CD14-positive monocyte (primary cell): ENCODE data around the gene MARCHF9. TPM values are rescaled to one million over a fixed set of nuclear protein-coding genes. Genes with fewer than 3 reads are reported as not detected.
"Not testable (repeated sequence)": the region's sequence is repeated elsewhere in the genome, so short reads cannot be mapped to it uniquely, and the experiment has no call there.

Source experiments
- DNase-seq, 3 donors: peaks; one replicate each; pipeline ENCODE4 v3.0.0-alpha.2; 2011 to 2022
- H2AFZ ChIP-seq: 2 replicates; pipeline ENCODE4 v1.6.0; 2012; ENCODE audit warnings: mild to moderate bottlenecking, low read depth, low read length, inconsistent platforms; ENCODE audit not compliant: insufficient read depth, poor library complexity, severe bottlenecking
- H3K27ac ChIP-seq, 2 donors: 1 replicate in 1 of 2; 2 replicates in 1 of 2; pipeline ENCODE4 v1.5.1; 2012 to 2013; ENCODE audit warnings: low read length in 2 of 2, control low read depth in 1 of 2, inconsistent platforms in 1 of 2, low read depth in 1 of 2, mild to moderate bottlenecking in 1 of 2
- H3K27me3 ChIP-seq, 2 donors: one replicate each; pipeline versions ENCODE4 v1.6.0 to v1.6.1; 2011 to 2013; ENCODE audit warnings: low read length in 2 of 2; ENCODE audit not compliant: control insufficient read depth in 2 of 2, insufficient read depth in 2 of 2
- H3K36me3 ChIP-seq, 2 donors: replicated peaks in 1 of 2; 1 replicate in 1 of 2; 2 replicates in 1 of 2; pipeline versions ENCODE4 v1.5.1 to v1.6.1; 2012 to 2013; ENCODE audit warnings: low read length in 2 of 2, control low read depth in 1 of 2, inconsistent platforms in 1 of 2, mild to moderate bottlenecking in 1 of 2; ENCODE audit not compliant: insufficient read depth in 2 of 2, control insufficient read depth in 1 of 2
- H3K4me1 ChIP-seq, 2 donors: 1 replicate in 1 of 2; 2 replicates in 1 of 2; pipeline versions ENCODE4 v1.5.1 to v1.6.1; 2012 to 2013; ENCODE audit warnings: low read length in 2 of 2, control low read depth in 1 of 2, inconsistent platforms in 1 of 2, mild to moderate bottlenecking in 1 of 2, moderate library complexity in 1 of 2; ENCODE audit not compliant: insufficient read depth in 2 of 2, control insufficient read depth in 1 of 2
- H3K4me2 ChIP-seq: replicated peaks from 2 replicates; pipeline ENCODE3; 2012; ENCODE audit warnings: low read length, moderate library complexity, mild to moderate bottlenecking; ENCODE audit not compliant: poor library complexity, severe bottlenecking; ENCODE audit errors: extremely low read depth
- H3K4me3 ChIP-seq, 3 experiments: fragments of 200-600 bp in 1 of 3; sonication (generic) in 1 of 3; replicated peaks in 1 of 3; 1 replicate in 2 of 3; 2 replicates in 1 of 3; pipeline ENCODE4 v1.5.1; 2011 to 2013; ENCODE audit warnings: low read length in 3 of 3, mild to moderate bottlenecking in 3 of 3, control low read depth in 2 of 3, low read depth in 2 of 3, inconsistent platforms in 1 of 3, moderate library complexity in 1 of 3
- H3K79me2 ChIP-seq: 2 replicates; pipeline ENCODE4 v1.6.0; 2012; ENCODE audit warnings: mild to moderate bottlenecking, control low read depth, inconsistent platforms, low read length, moderate library complexity; ENCODE audit not compliant: insufficient read depth
- H3K9ac ChIP-seq: 2 replicates; pipeline ENCODE4 v1.6.0; 2017; ENCODE audit warnings: low read length, mild to moderate bottlenecking; ENCODE audit not compliant: insufficient read depth, poor library complexity, severe bottlenecking
- H3K9me3 ChIP-seq, 2 donors: replicated peaks in 1 of 2; 1 replicate in 1 of 2; 2 replicates in 1 of 2; pipeline versions ENCODE4 v1.5.1 to v1.6.1; 2012 to 2013; ENCODE audit warnings: low read length in 2 of 2, control low read depth in 1 of 2; ENCODE audit not compliant: control insufficient read depth in 1 of 2, insufficient read depth in 1 of 2
- H4K20me1 ChIP-seq: 2 replicates; pipeline ENCODE4 v1.6.0; 2012; ENCODE audit warnings: mild to moderate bottlenecking, low read length, control low read depth, moderate library complexity; ENCODE audit not compliant: insufficient read depth
- H3K27ac Mint-ChIP-seq, 7 donors: one replicate each; pipeline ENCODE4 v1.8.0; 2020; ENCODE audit warnings: mild to moderate bottlenecking in 7 of 7, mixed read lengths in 7 of 7, moderate library complexity in 6 of 7, inconsistent platforms in 2 of 7
- H3K27me3 Mint-ChIP-seq, 3 donors: one replicate each; pipeline ENCODE4 v1.8.0; 2021 to 2022; ENCODE audit warnings: low read depth in 3 of 3, mild to moderate bottlenecking in 3 of 3, mixed read lengths in 3 of 3, moderate library complexity in 3 of 3, inconsistent platforms in 1 of 3
- H3K36me3 Mint-ChIP-seq, 2 donors: one replicate each; pipeline ENCODE4 v1.8.0; 2020; ENCODE audit warnings: mixed read lengths in 2 of 2, inconsistent platforms in 1 of 2, mild to moderate bottlenecking in 1 of 2
- H3K4me1 Mint-ChIP-seq: one replicate; pipeline ENCODE4 v1.8.0; 2020; ENCODE audit warnings: mild to moderate bottlenecking, mixed read lengths
- H3K4me3 Mint-ChIP-seq, 2 donors: one replicate each; pipeline ENCODE4 v1.8.0; 2020; ENCODE audit warnings: mild to moderate bottlenecking in 2 of 2, mixed read lengths in 2 of 2, moderate library complexity in 1 of 2
- H3K9me3 Mint-ChIP-seq, 7 donors: one replicate each; pipeline ENCODE4 v1.8.0; 2020 to 2022; ENCODE audit warnings: mixed read lengths in 7 of 7, mild to moderate bottlenecking in 6 of 7, moderate library complexity in 6 of 7, inconsistent platforms in 2 of 7
- WGBS: methylation state at CpG from one replicate; pipeline ENCODE4 v1.1.5; 2013; ENCODE audit warnings: missing lambda C conversion rate; ENCODE audit not compliant: insufficient coverage; 5-methylcytosine and 5-hydroxymethylcytosine counted together
- intact Hi-C, 2 donors: fragments of 100-400 bp; cut with micrococcal nuclease; formaldehyde crosslinking; loops; one replicate each; pipeline versions ENCODE4 v1.15.0 to v1.15.1; 2023
- polyA plus RNA-seq, 3 donors: library from polyadenylated mRNA; depleted of rRNA in 1 of 3; unstranded in 2 of 3; stranded (reverse) in 1 of 3; fragments of 300-500 nt in 2 of 3; fragments of >200 nt in 1 of 3; fragmentation: Illumina TruSeq in 2 of 3; gene quantifications; 1 replicate in 2 of 3; 2 replicates in 1 of 3; pipeline ENCODE4 v1.2.3, GENCODE V29; 2012 to 2021
- TF ChIP-seq, protein P1 (sequence below): fragments of 200-600 bp; IDR thresholded peaks from one replicate; pipeline ENCODE4 v1.8.0; 2022; ENCODE audit warnings: antibody characterized with exemption, mild to moderate bottlenecking

The MARCHF9 gene
- polyA plus RNA-seq, 3 donors, result 0.14 to 9.5 (median 0.23) TPM

DNA sequence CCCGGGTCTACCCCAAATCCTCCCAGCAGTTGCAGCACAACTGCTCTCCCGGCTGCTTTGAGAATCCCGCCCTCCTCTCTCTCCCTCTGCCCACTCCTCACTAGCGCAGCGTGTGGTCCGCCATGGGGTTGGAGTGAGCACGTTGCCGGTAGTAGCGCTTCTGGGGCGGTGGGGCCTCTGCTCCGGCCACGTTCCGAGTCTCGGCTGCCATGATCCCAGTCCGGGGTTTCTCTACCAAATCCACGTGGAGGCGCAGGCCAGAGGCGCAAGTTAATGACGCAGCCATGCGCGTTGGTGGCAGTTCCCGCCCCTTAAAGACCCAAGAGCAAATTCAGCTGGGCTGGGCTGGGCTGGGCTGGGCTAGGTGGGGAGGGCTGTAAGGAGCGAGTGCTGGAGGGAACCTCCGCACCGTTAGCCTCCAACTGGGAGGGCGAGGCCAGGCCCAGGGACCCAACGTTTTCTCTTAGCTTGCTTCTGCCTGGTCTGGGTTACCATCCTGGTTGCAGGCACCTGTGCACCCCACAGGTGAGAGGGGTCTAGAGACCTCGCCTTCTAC, 17.0 kb downstream of the MARCHF9 start, which contains the start of gene METTL1:
Gene METTL1 (minus strand): TSS at position 233 of the 556 bp plus-strand sequence. CDS start 22 bp downstream, at position 211.
- intact Hi-C loops, result loop anchor here in 1 of 2 donors (5.0 kb wide), 1 partner anchor 75 kb away; the partner anchor contains the start of gene CTDSP2
- Histone ChIP-seq H3K9ac (peak within 1 kb of the TSS; percentile 69), H3K9me3 (peaks cover 0 to 6% of the 10 kb centered on the region in 2 donors), H3K4me2 (peak within 1 kb of the TSS; percentile 97), H4K20me1 (no peaks in the 10 kb centered on the region), H3K4me1 (peaks cover 38 to 44% of the 10 kb centered on the region in 2 donors), H3K4me3 (peak within 1 kb of the TSS; percentile 77 to 98 (median 82)), H3K27me3 (peaks cover 7 to 13% of the 10 kb centered on the region in 2 donors), H3K27ac (peak within 1 kb of the TSS; percentile 72 to 93), H2AFZ (peak within 1 kb of the TSS; percentile 99), H3K79me2 (no peaks in the 10 kb centered on the region), H3K36me3 (peaks cover 0 to 6% of the 10 kb centered on the region in 2 donors)
- H3K4me3 Mint-ChIP-seq, result peak within 1 kb of the TSS; percentile 96 to 98
- TF ChIP-seq, protein P1, sequence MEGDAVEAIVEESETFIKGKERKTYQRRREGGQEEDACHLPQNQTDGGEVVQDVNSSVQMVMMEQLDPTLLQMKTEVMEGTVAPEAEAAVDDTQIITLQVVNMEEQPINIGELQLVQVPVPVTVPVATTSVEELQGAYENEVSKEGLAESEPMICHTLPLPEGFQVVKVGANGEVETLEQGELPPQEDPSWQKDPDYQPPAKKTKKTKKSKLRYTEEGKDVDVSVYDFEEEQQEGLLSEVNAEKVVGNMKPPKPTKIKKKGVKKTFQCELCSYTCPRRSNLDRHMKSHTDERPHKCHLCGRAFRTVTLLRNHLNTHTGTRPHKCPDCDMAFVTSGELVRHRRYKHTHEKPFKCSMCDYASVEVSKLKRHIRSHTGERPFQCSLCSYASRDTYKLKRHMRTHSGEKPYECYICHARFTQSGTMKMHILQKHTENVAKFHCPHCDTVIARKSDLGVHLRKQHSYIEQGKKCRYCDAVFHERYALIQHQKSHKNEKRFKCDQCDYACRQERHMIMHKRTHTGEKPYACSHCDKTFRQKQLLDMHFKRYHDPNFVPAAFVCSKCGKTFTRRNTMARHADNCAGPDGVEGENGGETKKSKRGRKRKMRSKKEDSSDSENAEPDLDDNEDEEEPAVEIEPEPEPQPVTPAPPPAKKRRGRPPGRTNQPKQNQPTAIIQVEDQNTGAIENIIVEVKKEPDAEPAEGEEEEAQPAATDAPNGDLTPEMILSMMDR, result no peak
- H3K36me3 Mint-ChIP-seq, result peaks cover 19 to 26% of the 10 kb centered on the region in 2 donors
- peaks cover 11 to 14% (median 13%) of the 10 kb centered on the region in 3 donors for H3K27me3 Mint-ChIP-seq
- under 1% methylated on average over 27 of the region's 28 CpGs for WGBS
- H3K27ac Mint-ChIP-seq, result peak within 1 kb of the TSS; percentile 96 to 99 (median 98)
- peak; percentile 88 to 92 (median 91) for DNase-seq
- peaks cover 39% of the 10 kb centered on the region for H3K4me1 Mint-ChIP-seq
- peaks cover 0 to 8% (median 0%) of the 10 kb centered on the region in 7 donors for H3K9me3 Mint-ChIP-seq

DNA sequence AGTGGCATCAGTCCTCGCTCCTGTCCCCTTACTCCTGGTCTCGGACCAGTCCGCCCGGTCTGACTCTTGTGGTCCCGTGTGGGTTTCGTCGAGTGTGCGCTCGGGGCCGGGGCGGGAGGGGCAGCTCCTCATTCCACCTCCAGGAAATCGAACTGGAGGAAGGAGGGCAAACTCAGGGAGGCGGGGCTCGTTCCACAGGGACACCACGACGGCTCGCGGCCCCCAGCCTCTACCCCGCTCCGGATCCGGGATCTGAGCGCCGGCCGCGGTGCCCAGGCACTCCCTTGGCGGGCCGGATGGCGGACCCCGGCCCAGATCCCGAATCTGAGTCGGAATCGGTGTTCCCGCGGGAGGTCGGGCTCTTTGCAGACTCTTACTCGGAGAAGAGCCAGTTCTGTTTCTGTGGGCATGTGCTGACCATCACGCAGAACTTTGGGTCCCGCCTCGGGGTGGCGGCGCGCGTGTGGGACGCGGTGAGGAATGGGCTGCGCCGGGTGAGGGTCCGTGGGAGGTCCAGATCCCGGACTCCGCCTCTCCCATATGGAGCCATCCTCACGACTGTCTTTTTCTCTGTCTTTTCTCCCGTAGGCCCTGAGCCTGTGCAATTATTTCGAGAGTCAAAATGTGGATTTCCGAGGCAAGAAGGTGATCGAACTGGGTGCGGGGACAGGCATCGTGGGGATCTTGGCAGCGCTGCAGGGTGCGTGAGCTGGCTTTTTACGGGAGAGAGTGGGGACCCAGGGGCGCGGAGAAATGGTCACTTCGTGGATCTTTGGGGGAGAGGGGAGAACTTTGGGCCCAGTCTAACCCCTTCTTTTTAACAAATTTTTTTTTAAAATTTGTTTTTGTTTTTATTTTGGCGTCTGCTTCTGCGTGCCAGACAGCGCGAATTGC, 17.8 kb downstream of the MARCHF9 start, which contains the start of gene EEF1AKMT3:
Gene EEF1AKMT3 (plus strand): TSS at position 186 of the 894 bp plus-strand sequence. CDS start 111 bp downstream, at position 297.
- Histone ChIP-seq H4K20me1 (no peaks in the 10 kb centered on the region), H3K4me2 (peak within 1 kb of the TSS; percentile 97), H3K27ac (peak within 1 kb of the TSS; percentile 72 to 93), H3K9me3 (no peaks in the 10 kb centered on the region), H3K27me3 (peaks cover 0 to 5% of the 10 kb centered on the region in 2 donors), H3K79me2 (no peaks in the 10 kb centered on the region), H3K4me3 (peak within 1 kb of the TSS; percentile 77 to 98 (median 82)), H3K36me3 (peaks cover 0 to 6% of the 10 kb centered on the region in 2 donors), H3K4me1 (peaks cover 36 to 40% of the 10 kb centered on the region in 2 donors), H2AFZ (peak within 1 kb of the TSS; percentile 99), H3K9ac (peak within 1 kb of the TSS; percentile 69)
- TF ChIP-seq, protein P1, result no peak
- Mint-ChIP-seq H3K4me3 (peak within 1 kb of the TSS; percentile 96 to 98), H3K9me3 (peaks cover 0 to 6% (median 0%) of the 10 kb centered on the region in 7 donors), H3K27me3 (peaks cover 3 to 7% (median 6%) of the 10 kb centered on the region in 3 donors), H3K36me3 (peaks cover 19 to 30% of the 10 kb centered on the region in 2 donors), H3K4me1 (peaks cover 37% of the 10 kb centered on the region), H3K27ac (peak within 1 kb of the TSS; percentile 96 to 99 (median 98))
- 1% methylated on average over 53 of the region's 67 CpGs for WGBS
- intact Hi-C loops, result loop anchor here in 1 of 2 donors (5.0 kb wide), 1 partner anchor 75 kb away; the partner anchor contains the start of gene CTDSP2
- peak in 2 of 3 donors; percentile 10 to 28 for DNase-seq

DNA sequence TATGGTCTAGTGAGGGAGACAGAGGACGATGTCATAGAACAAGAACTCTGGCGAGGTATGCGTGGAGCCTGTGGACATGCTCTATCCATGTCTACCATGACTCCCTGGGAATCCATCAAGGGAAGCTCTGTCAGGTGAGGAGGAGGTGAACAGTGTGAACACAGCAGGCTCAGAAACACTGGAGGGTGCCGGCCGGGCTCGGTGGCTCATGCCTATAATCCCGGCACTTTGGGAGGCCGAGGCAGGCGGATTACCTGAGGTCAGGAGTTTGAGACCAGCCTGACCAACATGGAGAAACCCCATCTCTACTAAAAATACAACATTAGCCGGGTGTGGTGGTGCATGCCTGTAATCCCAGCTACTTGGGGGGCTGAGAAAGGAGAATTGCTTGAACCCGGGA, 19.7 kb downstream of the MARCHF9 start:
- Mint-ChIP-seq H3K4me1 (peaks cover 38% of the 10 kb centered on the region), H3K36me3 (peaks cover 13 to 15% of the 10 kb centered on the region in 2 donors)
- H3K4me3 ChIP-seq, H3K9ac ChIP-seq, H3K27me3 ChIP-seq, H3K9me3 Mint-ChIP-seq, H3K27ac ChIP-seq, H3K4me3 Mint-ChIP-seq, H3K9me3 ChIP-seq, H3K79me2 ChIP-seq, H3K36me3 ChIP-seq, H2AFZ ChIP-seq, H3K27ac Mint-ChIP-seq, DNase-seq, H4K20me1 ChIP-seq, H3K27me3 Mint-ChIP-seq, H3K4me2 ChIP-seq: not testable (repeated sequence)
- 100% methylated on average over 1 of the region's 11 CpGs for WGBS
- intact Hi-C loops, result loop anchor here in 1 of 2 donors (5.0 kb wide), 1 partner anchor 73 kb away; the partner anchor contains the start of gene CTDSP2
- H3K4me1 ChIP-seq, result peaks cover 37 to 42% of the 10 kb centered on the region in 2 donors
